Mesendoderm (in vitro differentiated cells): ENCODE data around the gene MEIOC.
"Not testable (repeated sequence)": the region's sequence is repeated elsewhere in the genome, so short reads cannot be mapped to it uniquely, and the experiment has no call there.

ENCODE experiments used
- DNase-seq: peaks from one replicate; pipeline ENCODE4 v3.0.0; 2013
- H2AK5ac ChIP-seq: 2 replicates; pipeline ENCODE4 v1.6.1; 2013; ENCODE audit warnings: low read length, inconsistent platforms
- H2BK120ac ChIP-seq: 2 replicates; pipeline ENCODE4 v1.6.1; 2013; ENCODE audit warnings: low read depth, mild to moderate bottlenecking, low read length, moderate library complexity, mixed read lengths
- H2BK15ac ChIP-seq: replicated peaks from 2 replicates; pipeline ENCODE4 v1.6.1; 2013; ENCODE audit warnings: low read depth, mild to moderate bottlenecking, moderate library complexity
- H2BK5ac ChIP-seq: 2 replicates; pipeline ENCODE4 v1.6.1; 2013; ENCODE audit warnings: low read length, inconsistent platforms
- H3K18ac ChIP-seq: 2 replicates; pipeline ENCODE4 v1.6.1; 2013; ENCODE audit warnings: mild to moderate bottlenecking, low read length, mixed read lengths
- H3K23ac ChIP-seq: one replicate; pipeline ENCODE4 v1.6.1; 2013; ENCODE audit warnings: low read length
- H3K27ac ChIP-seq: 2 replicates; pipeline ENCODE4 v1.5.1; 2013; ENCODE audit warnings: low read depth, mild to moderate bottlenecking, inconsistent platforms, low read length, moderate library complexity
- H3K27me3 ChIP-seq: 2 replicates; pipeline ENCODE4 v1.6.1; 2013; ENCODE audit warnings: low read length, control low read depth, mild to moderate bottlenecking, inconsistent platforms; ENCODE audit not compliant: insufficient read depth, poor library complexity
- H3K36me3 ChIP-seq: 2 replicates; pipeline ENCODE4 v1.6.1; 2013; ENCODE audit warnings: low read length, inconsistent platforms; ENCODE audit not compliant: control insufficient read depth, insufficient read depth
- H3K4ac ChIP-seq: one replicate; pipeline ENCODE4 v1.6.1; 2013; ENCODE audit warnings: low read depth, mild to moderate bottlenecking, low read length, moderate library complexity
- H3K4me1 ChIP-seq: 2 replicates; pipeline ENCODE4 v1.6.1; 2013; ENCODE audit warnings: low read depth, low read length, inconsistent platforms; ENCODE audit not compliant: control insufficient read depth
- H3K4me2 ChIP-seq: 2 replicates; pipeline ENCODE4 v1.6.1; 2013; ENCODE audit warnings: low read length
- H3K4me3 ChIP-seq: 2 replicates; pipeline ENCODE4 v1.5.1; 2013; ENCODE audit warnings: mild to moderate bottlenecking, low read length
- H3K56ac ChIP-seq: one replicate; pipeline ENCODE4 v1.6.1; 2013; ENCODE audit warnings: low read length
- H3K79me1 ChIP-seq: 2 replicates; pipeline ENCODE4 v1.6.1; 2013; ENCODE audit warnings: low read length, inconsistent platforms
- H3K79me2 ChIP-seq: 2 replicates; pipeline ENCODE4 v1.6.1; 2013; ENCODE audit warnings: mild to moderate bottlenecking, low read length; ENCODE audit not compliant: control insufficient read depth, insufficient read depth
- H3K9ac ChIP-seq: 2 replicates; pipeline ENCODE4 v1.6.1; 2013; ENCODE audit warnings: low read length, inconsistent platforms
- H4K5ac ChIP-seq: one replicate; pipeline ENCODE4 v1.6.1; 2013; ENCODE audit warnings: low read length
- H4K8ac ChIP-seq: one replicate; pipeline ENCODE4 v1.6.1; 2013; ENCODE audit warnings: low read depth, mild to moderate bottlenecking, control low read depth, low read length, moderate library complexity
- WGBS: extraction: QIAGEN DNeasy Blood & Tissue Kit; methylation state at CpG from one replicate; pipeline ENCODE4 v1.1.7; 2013; ENCODE audit warnings: low lambda C conversion rate, missing lambda C conversion rate; ENCODE audit not compliant: insufficient coverage; ENCODE audit errors: extremely low coverage; 5-methylcytosine and 5-hydroxymethylcytosine counted together

The MEIOC gene

GRCh38 chr17:44683303-44683702, 27.0 kb downstream of the MEIOC start:
- not testable (repeated sequence) for H2BK15ac ChIP-seq, H3K27ac ChIP-seq, H3K27me3 ChIP-seq, H3K4me1 ChIP-seq, H2BK120ac ChIP-seq, H3K56ac ChIP-seq, H3K79me2 ChIP-seq, H3K79me1 ChIP-seq, H3K9ac ChIP-seq, DNase-seq, H3K18ac ChIP-seq, H2AK5ac ChIP-seq, H3K4ac ChIP-seq, H2BK5ac ChIP-seq, H3K23ac ChIP-seq, H4K8ac ChIP-seq, H3K4me2 ChIP-seq, H3K4me3 ChIP-seq, H3K36me3 ChIP-seq, H4K5ac ChIP-seq
- WGBS = no CpG with 5 or more reads among the region's 4 CpGs

DNA sequence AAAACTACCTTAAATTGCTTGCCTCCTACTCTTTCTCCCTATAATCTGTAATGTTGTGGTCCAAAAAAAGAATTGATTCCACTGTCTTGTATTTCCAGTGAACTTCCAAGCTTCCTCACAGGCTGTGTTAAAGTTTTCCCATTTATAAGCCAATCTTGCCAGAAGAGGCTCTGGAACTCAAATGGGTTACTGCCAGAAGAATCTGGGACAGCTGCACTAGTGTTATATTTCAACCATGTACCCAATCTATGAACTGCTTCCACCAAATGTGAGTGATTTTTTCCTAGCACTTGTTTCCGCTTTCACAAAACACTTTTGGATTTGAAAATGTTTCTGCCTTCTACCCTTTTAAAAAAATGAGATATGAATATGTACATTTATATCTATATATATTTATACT, 31.5 kb downstream of the MEIOC start:
- DNase-seq = no peak
- Histone ChIP-seq H3K36me3 (no peaks in the 10 kb centered on the region), H4K5ac (no peak overlapping the region), H3K23ac (no peak overlapping the region), H3K56ac (no peak overlapping the region), H3K4ac (no peak overlapping the region), H2BK120ac (no peak overlapping the region), H3K79me2 (peaks cover 11% of the 10 kb centered on the region), H3K79me1 (peaks cover 5% of the 10 kb centered on the region), H3K27ac (no peak overlapping the region), H2AK5ac (no peak overlapping the region), H3K27me3 (no peaks in the 10 kb centered on the region), H3K4me3 (no peak overlapping the region), H4K8ac (no peak overlapping the region), H3K18ac (no peak overlapping the region), H3K4me1 (no peaks in the 10 kb centered on the region), H2BK15ac (no peak overlapping the region), H3K9ac (no peak overlapping the region), H3K4me2 (no peak overlapping the region), H2BK5ac (no peak overlapping the region)
- no CpG with 5 or more reads among the region's 1 CpG for WGBS

GRCh38 chr17:44688200-44688599, 31.9 kb downstream of the MEIOC start:
- Histone ChIP-seq H3K79me1 (peaks cover 5% of the 10 kb centered on the region), H3K4me2 (no peak overlapping the region), H3K56ac (no peak overlapping the region), H3K9ac (no peak overlapping the region), H3K4me3 (no peak overlapping the region), H4K8ac (no peak overlapping the region), H3K4ac (no peak overlapping the region), H2BK15ac (no peak overlapping the region), H3K27me3 (no peaks in the 10 kb centered on the region), H3K23ac (no peak overlapping the region), H2BK5ac (no peak overlapping the region), H3K18ac (no peak overlapping the region), H3K79me2 (peaks cover 11% of the 10 kb centered on the region), H4K5ac (no peak overlapping the region), H3K4me1 (no peaks in the 10 kb centered on the region), H2AK5ac (no peak overlapping the region), H2BK120ac (no peak overlapping the region), H3K27ac (no peak overlapping the region), H3K36me3 (no peaks in the 10 kb centered on the region)
- no CpG with 5 or more reads among the region's 2 CpGs for WGBS
- DNase-seq = no peak

DNA sequence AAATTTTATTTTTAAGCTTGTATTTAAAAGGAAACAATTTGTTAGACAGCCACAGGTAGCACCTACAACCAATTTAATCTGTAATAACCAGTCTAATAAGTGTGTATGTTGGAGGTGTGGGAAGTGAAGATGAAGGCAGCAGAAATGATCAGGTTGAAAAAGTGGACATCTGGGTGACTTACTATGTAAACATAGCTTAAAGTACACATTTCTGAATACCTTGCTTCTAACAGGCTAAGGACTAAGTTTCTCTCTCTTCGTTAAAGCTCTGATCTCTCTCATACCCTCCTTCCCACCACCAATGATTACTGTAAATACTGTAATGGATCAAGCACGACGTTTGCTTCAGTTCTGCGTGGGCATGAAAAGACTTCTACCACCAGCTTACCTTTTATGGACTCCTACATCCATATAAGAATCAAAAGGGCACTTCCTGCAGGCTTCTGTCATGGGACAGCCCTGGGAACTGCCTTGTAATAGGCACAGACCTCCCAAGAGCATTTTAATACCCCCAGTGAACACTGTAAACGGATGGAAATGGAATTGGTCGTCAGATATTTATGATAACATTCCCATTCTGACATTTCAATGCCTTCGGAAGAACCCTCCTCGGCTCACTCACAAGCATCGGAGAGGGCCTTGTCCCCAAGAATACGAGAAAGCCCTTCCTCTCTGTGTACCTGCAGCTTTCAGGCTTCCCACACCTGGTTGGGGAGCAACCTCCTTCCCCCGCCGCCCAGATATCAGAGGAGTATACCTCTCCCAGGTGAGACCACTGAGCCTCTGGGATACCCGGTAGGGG, 32.6 kb downstream of the MEIOC start:
- H3K23ac ChIP-seq = no peak overlapping the region
- no peak overlapping the region for H3K4ac ChIP-seq
- peak overlapping the region; percentile 87 for H3K9ac ChIP-seq
- no peak overlapping the region for H2BK15ac ChIP-seq
- H3K36me3 ChIP-seq = no peaks in the 10 kb centered on the region
- WGBS = no CpG with 5 or more reads among the region's 13 CpGs
- no peak overlapping the region for H2BK120ac ChIP-seq
- H4K8ac ChIP-seq = peak overlapping the region; percentile 29
- H3K79me1 ChIP-seq = peaks cover 5% of the 10 kb centered on the region
- peak overlapping the region; percentile 94 for H3K56ac ChIP-seq
- H3K4me3 ChIP-seq = peak overlapping the region; percentile 79
- H3K79me2 ChIP-seq = peaks cover 11% of the 10 kb centered on the region
- no peaks in the 10 kb centered on the region for H3K4me1 ChIP-seq
- peak overlapping the region; percentile 55 for H3K18ac ChIP-seq
- no peak overlapping the region for H2BK5ac ChIP-seq
- H2AK5ac ChIP-seq = no peak overlapping the region
- peak overlapping the region; percentile 21 for H4K5ac ChIP-seq
- no peaks in the 10 kb centered on the region for H3K27me3 ChIP-seq
- H3K4me2 ChIP-seq = peak overlapping the region; percentile 84
- H3K27ac ChIP-seq = no peak overlapping the region
- DNase-seq = no peak

- Histone ChIP-seq H2BK120ac (no peak within 1 kb of the TSS), H3K4me3 (peak within 1 kb of the TSS; percentile 87), H3K27me3 (no peaks in the 10 kb centered on the region), H3K4ac (no peak within 1 kb of the TSS), H2AK5ac (no peak within 1 kb of the TSS), H3K9ac (peak within 1 kb of the TSS; percentile 93), H2BK5ac (no peak within 1 kb of the TSS), H3K79me1 (peaks cover 5% of the 10 kb centered on the region), H4K5ac (peak within 1 kb of the TSS; percentile 21), H2BK15ac (no peak within 1 kb of the TSS), H3K56ac (peak within 1 kb of the TSS; percentile 98), H3K79me2 (peaks cover 11% of the 10 kb centered on the region), H4K8ac (peak within 1 kb of the TSS; percentile 29), H3K4me2 (peak within 1 kb of the TSS; percentile 99), H3K18ac (peak within 1 kb of the TSS; percentile 55), H3K27ac (no peak within 1 kb of the TSS), H3K36me3 (no peaks in the 10 kb centered on the region), H3K23ac (peak within 1 kb of the TSS; percentile 73), H3K4me1 (no peaks in the 10 kb centered on the region)
- WGBS = no CpG with 5 or more reads among the region's 51 CpGs
- DNase-seq = peak; percentile 96
These were observed 33.4 kb downstream of the MEIOC start, which contains the start of gene CCDC43 for GRCh38 chr17:44689477-44690217. TSS of gene CCDC43 (minus strand) at chr17:44689776. CDS start at chr17:44689753, 23 bp downstream.
